Activated CD8-positive, alpha-beta T cell treated with anti-CD3 and anti-CD28 coated beads for 36 hours (primary cell): ENCODE measurements around the gene KIF3A. TPM values are rescaled to one million over a fixed set of nuclear protein-coding genes. Genes with fewer than 3 reads are reported as not detected.

ENCODE experiments used
- ATAC-seq: fragments of 200-7000 bp; cut with Tn5 transposase; one replicate; pipeline ENCODE4 v1.10.0; 2021; ENCODE audit warnings: mild to moderate bottlenecking, moderate library complexity
- CTCF ChIA-PET: fragments of 350-600 bp; sonication (Branson Sonifier 250); formaldehyde crosslinking; loops from one replicate; lab custom pipeline; 2021; ENCODE audit warnings: antibody characterized with exemption; lab: Charles Lee
- POLR2A ChIA-PET: fragments of 350-600 bp; sonication (Branson Sonifier 250); formaldehyde crosslinking; loops from one replicate; lab custom pipeline; 2021; ENCODE audit warnings: antibody characterized with exemption; lab: Charles Lee
- DNase-seq: peaks from one replicate; pipeline ENCODE4 v3.0.0-alpha.2; 2020
- H3K27ac Mint-ChIP-seq: one replicate; pipeline ENCODE4 v1.8.0; 2021; ENCODE audit warnings: mild to moderate bottlenecking, mixed read lengths
- H3K27me3 Mint-ChIP-seq: one replicate; pipeline ENCODE4 v1.8.0; 2021; ENCODE audit warnings: mixed read lengths
- H3K36me3 Mint-ChIP-seq: one replicate; pipeline ENCODE4 v1.8.0; 2021; ENCODE audit warnings: low read depth, mixed read lengths
- H3K4me1 Mint-ChIP-seq: one replicate; pipeline ENCODE4 v1.8.0; 2021; ENCODE audit warnings: low read depth, mixed read lengths
- H3K4me3 Mint-ChIP-seq: one replicate; pipeline ENCODE4 v1.8.0; 2021; ENCODE audit warnings: mild to moderate bottlenecking, moderate library complexity, mixed read lengths
- H3K9me3 Mint-ChIP-seq: one replicate; pipeline ENCODE4 v1.8.0; 2021; ENCODE audit warnings: mixed read lengths
- CTCF ChIP-seq: fragments of 200-600 bp; IDR thresholded peaks from one replicate; pipeline ENCODE4 v1.8.0; 2022; ENCODE audit warnings: antibody characterized with exemption, mild to moderate bottlenecking
- intact Hi-C: fragments of 100-400 bp; cut with micrococcal nuclease; formaldehyde crosslinking; loops from one replicate; pipeline ENCODE4 v1.10.0; 2022
- total RNA-seq, 2 experiments: library from RNA; stranded (reverse); gene quantifications; one replicate each; pipeline ENCODE4 v1.2.3, GENCODE V29; 2021

The KIF3A gene
- total RNA-seq, 2 experiments from 2014 or later = 16.4 to 17.0 TPM

GRCh38 chr5:132677682-132678400, 59.5 kb downstream of the KIF3A start:
- Mint-ChIP-seq H3K36me3 (no peaks in the 10 kb centered on the region), H3K27ac (no peak overlapping the region), H3K27me3 (no peaks in the 10 kb centered on the region), H3K4me3 (no peak overlapping the region), H3K4me1 (peaks cover 28% of the 10 kb centered on the region), H3K9me3 (no peaks in the 10 kb centered on the region)
- CTCF ChIA-PET = interaction anchor here (0.8 to 2.3 kb wide), 3 partner anchors 19 to 141 kb away, joined by 3 to 8 read pairs (median 3); no protein-coding TSS in a partner anchor
- no peak for TF ChIP-seq CTCF
- POLR2A ChIA-PET = interaction anchor here (1.4 to 1.8 kb wide), 2 partner anchors 11 to 36 kb away, joined by 4 to 6 read pairs; no protein-coding TSS in a partner anchor
- intact Hi-C loops = no loop called here
- no peak for DNase-seq
- ATAC-seq = no peak

GRCh38 chr5:132677191-132677590, 60.2 kb downstream of the KIF3A start:
- no peak for TF ChIP-seq CTCF
- no peak overlapping the region for H3K27ac Mint-ChIP-seq
- H3K36me3 Mint-ChIP-seq = no peaks in the 10 kb centered on the region
- ATAC-seq (no peak), DNase-seq (no peak)
- intact Hi-C loops = no loop called here
- CTCF ChIA-PET = interaction anchor here (0.6 to 1.5 kb wide), 2 partner anchors 16 to 32 kb away, joined by 3 read pairs; no protein-coding TSS in a partner anchor
- no peaks in the 10 kb centered on the region for H3K27me3 Mint-ChIP-seq
- no peak overlapping the region for H3K4me3 Mint-ChIP-seq
- POLR2A ChIA-PET = no interaction called here
- no peaks in the 10 kb centered on the region for H3K9me3 Mint-ChIP-seq
- peaks cover 28% of the 10 kb centered on the region for H3K4me1 Mint-ChIP-seq

- DNase-seq = no peak
- peak; percentile 45 for ATAC-seq
- ChIA-PET CTCF (interaction anchor here (1.3 to 1.5 kb wide), 2 partner anchors 9 to 33 kb away, joined by 3 to 4 read pairs; no protein-coding TSS in a partner anchor), POLR2A (no interaction called here)
- TF ChIP-seq CTCF = no peak
- H3K9me3 Mint-ChIP-seq = no peaks in the 10 kb centered on the region
- H3K27me3 Mint-ChIP-seq = no peaks in the 10 kb centered on the region
- intact Hi-C loops = no loop called here
- H3K4me3 Mint-ChIP-seq = no peak overlapping the region
- H3K36me3 Mint-ChIP-seq = no peaks in the 10 kb centered on the region
- H3K4me1 Mint-ChIP-seq = peaks cover 28% of the 10 kb centered on the region
- H3K27ac Mint-ChIP-seq = peak overlapping the region; percentile 48
Measured at GRCh38 chr5:132675936-132676689, 61.2 kb downstream of the KIF3A start.

GRCh38 chr5:132674671-132675506, 62.5 kb downstream of the KIF3A start:
- ATAC-seq = peak; percentile 63
- POLR2A ChIA-PET = interaction anchor here (0.8 to 2.0 kb wide), 10 partner anchors 10 to 179 kb away, joined by 3 to 7 read pairs (median 4); partner anchors contain the start of gene IL13
- Mint-ChIP-seq H3K4me3 (no peak overlapping the region), H3K4me1 (peaks cover 28% of the 10 kb centered on the region), H3K9me3 (no peaks in the 10 kb centered on the region), H3K36me3 (no peaks in the 10 kb centered on the region), H3K27me3 (no peaks in the 10 kb centered on the region), H3K27ac (peak overlapping the region; percentile 84)
- no peak for TF ChIP-seq CTCF
- DNase-seq = peak; percentile 23
- intact Hi-C loops = no loop called here
- CTCF ChIA-PET = interaction anchor here (0.7 to 1.3 kb wide), 4 partner anchors 10 to 147 kb away, joined by 3 to 4 read pairs (median 3); no protein-coding TSS in a partner anchor
